ENCODE measurements around the gene TRIM9.

TRIM9 gene

GRCh38 chr14:51024377-51024776 lies 70.5 kb downstream of the TRIM9 start:
- no peak overlapping the region for H3K4me3 ChIP-seq (ENCODE audit: low read depth, low read length)
- ChIA-PET CTCF (no interaction called here), POLR2A (no interaction called here)
- TF ChIP-seq CTCF (IDR thresholded peaks at IDR 0.05; ENCODE audit: insufficient read depth, low read length, missing control alignments), result no peak
- no peak for DNase-seq (ENCODE audit: low read depth, low spot score)

GRCh38 chr14:51023964-51024363 lies 70.9 kb downstream of the TRIM9 start:
- H3K4me3 ChIP-seq (ENCODE audit: low read depth, low read length), result no peak overlapping the region
- no peak for DNase-seq (ENCODE audit: low read depth, low spot score)
- ChIA-PET POLR2A (no interaction called here), CTCF (interaction anchor here (0.7 kb wide), 2 partner anchors 21 to 70 kb away, joined by 3 read pairs; no protein-coding TSS in a partner anchor)
- TF ChIP-seq CTCF (IDR thresholded peaks at IDR 0.05; ENCODE audit: insufficient read depth, low read length, missing control alignments), result no peak

- ChIA-PET CTCF (no interaction called here), POLR2A (no interaction called here)
- DNase-seq (ENCODE audit: low read depth, low spot score), result no peak
- no peak for TF ChIP-seq CTCF (IDR thresholded peaks at IDR 0.05; ENCODE audit: insufficient read depth, low read length, missing control alignments)
- H3K4me3 ChIP-seq (ENCODE audit: low read depth, low read length), result no peak overlapping the region
These were observed 72.1 kb downstream of the TRIM9 start for GRCh38 chr14:51022769-51023168.

GRCh38 chr14:51020024-51020710 lies 74.7 kb downstream of the TRIM9 start:
- ChIA-PET CTCF (no interaction called here), POLR2A (no interaction called here)
- DNase-seq (ENCODE audit: low read depth, low spot score), result no peak
- no peak for TF ChIP-seq CTCF (IDR thresholded peaks at IDR 0.05; ENCODE audit: insufficient read depth, low read length, missing control alignments)
- no peak overlapping the region for H3K4me3 ChIP-seq (ENCODE audit: low read depth, low read length)

- DNase-seq (ENCODE audit: low read depth, low spot score), result no peak
- H3K4me3 ChIP-seq (ENCODE audit: low read depth, low read length), result no peak overlapping the region
- POLR2A ChIA-PET, result interaction anchor here (0.7 kb wide), 1 partner anchor 12 kb away, joined by 3 read pairs; no protein-coding TSS in a partner anchor
- no peak for TF ChIP-seq CTCF (IDR thresholded peaks at IDR 0.05; ENCODE audit: insufficient read depth, low read length, missing control alignments)
- CTCF ChIA-PET, result no interaction called here
These were observed 75.8 kb downstream of the TRIM9 start for GRCh38 chr14:51019089-51019488.

GRCh38 chr14:51018521-51018920 lies 76.4 kb downstream of the TRIM9 start:
- CTCF ChIA-PET, result no interaction called here
- no peak for TF ChIP-seq CTCF (IDR thresholded peaks at IDR 0.05; ENCODE audit: insufficient read depth, low read length, missing control alignments)
- DNase-seq (ENCODE audit: low read depth, low spot score), result no peak
- H3K4me3 ChIP-seq (ENCODE audit: low read depth, low read length), result no peak overlapping the region
- POLR2A ChIA-PET, result no interaction called here

Measured in AG04449 (cell line).